Measurements from ENCODE around the gene USP48.
"Not testable (repeated sequence)": the region's sequence is repeated elsewhere in the genome, so short reads cannot be mapped to it uniquely, and the experiment has no call there.

USP48 gene

DNA sequence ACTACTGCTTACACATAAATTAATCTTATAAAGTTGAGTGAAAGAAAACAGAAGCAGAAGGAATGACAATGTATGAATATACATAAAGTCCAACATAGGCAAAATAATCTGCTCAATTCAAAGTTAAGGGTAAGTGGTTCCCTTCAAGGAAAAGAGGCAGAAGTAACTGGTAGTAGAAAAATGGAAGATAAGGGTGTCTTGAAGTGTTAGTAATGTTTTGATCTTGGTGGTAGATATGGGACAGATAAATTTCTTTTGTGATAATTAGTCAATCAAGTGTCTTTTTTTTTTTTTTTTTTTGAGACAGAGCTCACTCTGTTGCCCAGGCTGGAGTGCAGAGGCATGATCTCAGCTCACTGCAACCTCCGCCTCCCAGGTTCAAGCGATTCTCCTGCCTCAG, 12.7 kb downstream of the USP48 start:
- DNase-seq (ENCODE audit: low read depth), result no peak
- TF ChIP-seq, protein P1, sequence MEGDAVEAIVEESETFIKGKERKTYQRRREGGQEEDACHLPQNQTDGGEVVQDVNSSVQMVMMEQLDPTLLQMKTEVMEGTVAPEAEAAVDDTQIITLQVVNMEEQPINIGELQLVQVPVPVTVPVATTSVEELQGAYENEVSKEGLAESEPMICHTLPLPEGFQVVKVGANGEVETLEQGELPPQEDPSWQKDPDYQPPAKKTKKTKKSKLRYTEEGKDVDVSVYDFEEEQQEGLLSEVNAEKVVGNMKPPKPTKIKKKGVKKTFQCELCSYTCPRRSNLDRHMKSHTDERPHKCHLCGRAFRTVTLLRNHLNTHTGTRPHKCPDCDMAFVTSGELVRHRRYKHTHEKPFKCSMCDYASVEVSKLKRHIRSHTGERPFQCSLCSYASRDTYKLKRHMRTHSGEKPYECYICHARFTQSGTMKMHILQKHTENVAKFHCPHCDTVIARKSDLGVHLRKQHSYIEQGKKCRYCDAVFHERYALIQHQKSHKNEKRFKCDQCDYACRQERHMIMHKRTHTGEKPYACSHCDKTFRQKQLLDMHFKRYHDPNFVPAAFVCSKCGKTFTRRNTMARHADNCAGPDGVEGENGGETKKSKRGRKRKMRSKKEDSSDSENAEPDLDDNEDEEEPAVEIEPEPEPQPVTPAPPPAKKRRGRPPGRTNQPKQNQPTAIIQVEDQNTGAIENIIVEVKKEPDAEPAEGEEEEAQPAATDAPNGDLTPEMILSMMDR (IDR thresholded peaks at IDR 0.05; ENCODE audit: low read length, missing control alignments), result no peak
- H3K4me3 ChIP-seq (replicated peaks; ENCODE audit: low read depth, low read length), result no peak overlapping the region

DNA sequence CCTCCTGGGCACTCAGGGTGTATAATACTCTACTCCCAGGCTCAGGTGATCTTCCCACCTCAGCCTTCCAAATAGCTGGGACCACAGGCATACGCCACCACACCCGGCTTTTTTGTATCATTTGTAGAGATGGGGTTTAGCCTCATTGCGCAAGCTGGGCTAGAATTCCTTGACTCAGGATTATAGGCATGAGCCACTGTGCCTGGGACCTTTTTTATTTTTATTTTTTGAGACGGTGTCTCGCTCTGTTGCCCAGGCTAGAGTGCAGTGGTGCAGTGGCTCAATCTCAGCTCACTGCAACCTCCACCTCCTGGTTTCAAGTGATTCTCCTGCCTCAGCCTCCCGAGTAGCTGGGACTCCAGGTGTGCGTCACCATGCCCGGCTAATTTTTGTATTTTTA, 15.8 kb downstream of the USP48 start:
- not testable (repeated sequence) for H3K4me3 ChIP-seq (replicated peaks; ENCODE audit: low read depth, low read length)

DNA sequence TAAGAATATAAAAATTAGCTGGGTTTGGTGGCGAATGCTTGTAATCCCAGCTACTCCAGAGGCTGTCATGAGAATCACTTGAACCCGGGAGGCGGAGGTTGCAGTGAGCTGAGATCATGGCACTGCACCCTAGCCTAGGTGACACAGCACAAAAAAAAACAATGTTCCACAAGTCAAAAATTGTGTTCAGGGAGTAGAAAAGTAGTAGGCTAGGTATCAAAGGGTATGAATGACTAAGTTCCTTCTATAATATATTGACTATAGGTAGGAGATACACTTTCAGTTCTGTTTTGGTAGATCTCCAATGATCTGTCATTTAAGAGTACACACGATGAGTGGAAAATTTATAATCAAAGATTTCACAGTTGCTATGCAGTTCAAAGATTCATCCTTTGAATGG, 16.7 kb downstream of the USP48 start:
- no peak overlapping the region for H3K4me3 ChIP-seq (replicated peaks; ENCODE audit: low read depth, low read length)
- no peak for DNase-seq (ENCODE audit: low read depth)
- TF ChIP-seq, protein P1 (IDR thresholded peaks at IDR 0.05; ENCODE audit: low read length, missing control alignments), result no peak

More for the DNA sequence above, 15.8 kb downstream of the USP48 start:
- not testable (repeated sequence) for DNase-seq (ENCODE audit: low read depth)

DNA sequence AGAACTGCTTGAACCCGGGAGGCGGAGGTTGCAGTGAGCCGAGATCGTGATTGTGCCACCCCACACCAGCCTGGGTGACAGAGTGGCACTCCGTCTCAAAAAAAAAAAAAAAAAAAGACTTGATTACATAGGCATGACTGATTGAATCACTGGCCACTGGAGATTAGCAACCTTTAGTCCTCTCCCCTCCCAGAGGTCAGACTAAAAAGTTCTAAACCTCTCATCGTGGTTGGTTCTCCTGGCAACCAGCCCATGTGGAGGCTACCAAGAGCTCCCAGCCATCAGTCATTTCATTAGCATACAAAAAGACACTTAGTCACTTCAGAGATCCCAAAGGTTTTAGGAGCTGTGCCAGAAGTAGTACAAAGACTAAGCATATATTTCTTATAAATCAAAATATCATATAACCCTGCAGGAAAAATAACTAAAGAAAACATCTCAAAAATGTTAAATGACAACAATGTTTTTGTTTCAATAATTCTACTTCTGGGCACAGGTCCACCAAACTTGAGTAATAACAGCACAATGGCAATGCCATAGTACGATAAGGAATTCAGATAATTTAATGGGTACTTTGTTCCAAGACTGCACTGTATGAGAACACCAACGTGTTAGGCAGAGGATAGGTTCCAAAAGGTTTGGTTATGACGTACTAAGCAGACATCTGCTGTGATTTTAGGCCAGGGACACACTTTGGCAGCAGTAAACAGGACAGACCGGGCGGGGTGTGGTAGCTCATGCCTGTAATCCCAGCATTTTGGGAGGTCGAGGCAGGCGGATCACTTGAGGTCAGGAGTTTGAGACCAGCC, 18.1 kb downstream of the USP48 start:
- no peak overlapping the region for H3K4me3 ChIP-seq (replicated peaks; ENCODE audit: low read depth, low read length)
- DNase-seq (ENCODE audit: low read depth), result peak; percentile 97
- TF ChIP-seq, protein P1 (IDR thresholded peaks at IDR 0.05; ENCODE audit: low read length, missing control alignments), result no peak

DNA sequence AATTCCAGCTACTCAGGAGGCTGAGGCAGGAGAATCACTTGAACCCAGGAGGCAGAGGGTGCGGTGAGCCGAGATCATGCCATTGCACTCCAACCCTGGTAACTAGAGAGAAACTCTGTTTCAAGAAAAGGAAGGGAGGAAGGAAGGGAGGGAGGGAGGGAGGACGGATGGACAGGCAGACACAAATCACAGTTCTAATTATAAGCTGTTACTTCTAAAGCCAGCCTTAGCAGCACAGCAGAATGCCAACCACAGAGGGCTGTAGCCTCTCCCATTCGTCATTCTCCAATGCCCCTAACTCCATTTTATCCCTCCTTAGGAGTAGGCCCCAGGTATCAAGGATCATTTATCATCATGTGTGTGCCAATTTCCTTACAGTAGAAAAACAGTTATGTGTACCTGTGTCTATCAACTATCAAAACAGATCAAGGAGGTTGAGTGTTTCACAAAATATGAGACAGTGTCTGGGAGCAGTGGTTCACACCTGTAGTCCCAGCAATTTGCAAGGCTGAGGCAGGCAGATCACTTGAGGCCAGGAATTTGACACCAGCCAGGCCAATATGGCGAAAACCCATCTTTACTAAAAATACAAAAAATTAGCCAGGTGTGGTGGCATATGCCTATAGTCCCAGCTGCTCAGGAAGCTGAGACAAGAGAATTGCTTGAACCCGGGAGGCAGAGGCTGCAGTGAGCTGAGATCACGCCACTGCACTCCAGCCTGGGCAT, 19.1 kb downstream of the USP48 start:
- DNase-seq (ENCODE audit: low read depth), result no peak
- no peak overlapping the region for H3K4me3 ChIP-seq (replicated peaks; ENCODE audit: low read depth, low read length)
- TF ChIP-seq, protein P1 (IDR thresholded peaks at IDR 0.05; ENCODE audit: low read length, missing control alignments), result no peak

DNA sequence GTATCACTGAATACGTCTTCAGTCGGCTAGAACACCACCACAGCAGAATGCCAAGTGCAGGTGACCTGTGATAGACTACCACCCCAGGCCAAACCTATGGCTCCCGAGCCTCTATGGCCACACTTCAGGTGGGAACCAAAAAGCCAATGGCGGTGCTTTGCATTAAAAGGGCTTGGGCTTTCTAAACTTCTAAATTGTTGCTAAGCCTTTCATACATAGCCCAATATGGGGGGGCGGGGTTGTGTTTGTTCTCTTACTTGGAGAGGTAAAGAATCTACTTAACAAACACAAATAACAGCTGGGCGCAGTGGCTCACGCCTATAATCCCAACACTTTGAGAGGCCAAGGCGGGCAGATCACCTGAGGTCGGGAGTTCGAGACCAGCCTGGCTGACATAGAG, 19.7 kb downstream of the USP48 start:
- TF ChIP-seq, protein P1 (IDR thresholded peaks at IDR 0.05; ENCODE audit: low read length, missing control alignments), result no peak
- no peak for DNase-seq (ENCODE audit: low read depth)
- H3K4me3 ChIP-seq (replicated peaks; ENCODE audit: low read depth, low read length), result no peak overlapping the region

DNA sequence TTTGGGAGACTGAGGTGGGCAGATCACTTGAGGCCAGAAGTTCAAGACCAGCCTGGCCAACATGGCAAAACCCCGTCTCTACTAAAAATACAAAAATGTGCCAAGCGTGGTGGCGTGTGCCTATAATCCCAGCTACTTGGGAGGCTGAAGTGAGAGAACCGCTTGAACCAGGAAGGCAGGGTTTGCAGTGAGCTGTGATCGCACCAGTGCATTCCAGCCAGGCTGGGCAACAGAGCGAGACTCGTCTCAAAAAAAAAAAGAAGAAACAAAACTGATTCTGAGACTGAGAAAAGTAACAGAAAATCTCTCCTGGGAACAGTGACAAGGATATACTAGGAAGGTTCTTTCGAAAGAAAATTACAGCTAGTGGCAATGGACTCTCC, 20.9 kb downstream of the USP48 start:
- TF ChIP-seq, protein P1 (IDR thresholded peaks at IDR 0.05; ENCODE audit: low read length, missing control alignments), result no peak
- no peak for DNase-seq (ENCODE audit: low read depth)
- H3K4me3 ChIP-seq (replicated peaks; ENCODE audit: low read depth, low read length), result no peak overlapping the region

Measured in fibroblast of pulmonary artery (primary cell).